HepG2 (cell line): ENCODE measurements around the gene ZNF625. TPM values are rescaled to one million over a fixed set of nuclear protein-coding genes. Genes with fewer than 3 reads are reported as not detected.
A peak's percentile ranks its signal among the peaks of the same experiment; 100 is the strongest.

ENCODE experiments used
- AGO2 ChIP-seq: fragments of 200-400 bp; formaldehyde crosslinking; optimal IDR thresholded peaks from 2 replicates; pipeline ENCODE3; 2017; ENCODE audit warnings: mild to moderate bottlenecking, low read depth, low read length, moderate library complexity
- ATF7 ChIP-seq, 2 experiments: fragments of 450-650 bp in 1 of 2; sonication (generic) in 1 of 2; formaldehyde crosslinking in 1 of 2; IDR thresholded peaks; 2 replicates each; pipeline versions ENCODE4 v1.4.0 to v1.6.1; 2016 to 2020; ENCODE audit warnings: antibody characterized with exemption in 1 of 2, mild to moderate bottlenecking in 1 of 2, missing genetic modification reagents in 1 of 2
- HOXA3 ChIP-seq: sonication (generic); formaldehyde crosslinking; IDR thresholded peaks from 2 replicates; pipeline ENCODE4 v1.5.0; 2020; ENCODE audit warnings: missing genetic modification reagents
- KDM2A ChIP-seq: sonication (generic); formaldehyde crosslinking; IDR thresholded peaks from 2 replicates; pipeline ENCODE4 v1.4.0; 2020; ENCODE audit warnings: low read depth, missing genetic modification reagents, borderline replicate concordance
- MIER2 ChIP-seq: IDR thresholded peaks from 2 replicates; pipeline ENCODE4 v1.6.1; 2016; ENCODE audit warnings: missing biosample characterization, missing genetic modification reagents
- PHF5A ChIP-seq: IDR thresholded peaks from one replicate; pipeline ENCODE4 v1.6.1; 2018; ENCODE audit warnings: low read depth, missing genetic modification reagents; ENCODE audit not compliant: unreplicated experiment
- POLR2G ChIP-seq: fragments of 200-400 bp; formaldehyde crosslinking; IDR thresholded peaks from 2 replicates; pipeline ENCODE4 v1.6.1; 2018; ENCODE audit warnings: mild to moderate bottlenecking, low read depth, low read length, moderate library complexity
- RFXAP ChIP-seq: sonication (generic); formaldehyde crosslinking; IDR thresholded peaks from 2 replicates; pipeline ENCODE4 v1.4.0; 2020; ENCODE audit warnings: missing genetic modification reagents, borderline replicate concordance
- SAP130 ChIP-seq: IDR thresholded peaks from 2 replicates; pipeline ENCODE4 v1.6.1; 2016; ENCODE audit warnings: low read depth
- ZFP90 ChIP-seq: sonication (generic); formaldehyde crosslinking; IDR thresholded peaks from 2 replicates; pipeline ENCODE4 v1.8.0; 2022; ENCODE audit warnings: missing genetic modification reagents, mild to moderate bottlenecking, inconsistent platforms, borderline replicate concordance
- ZNF350 ChIP-seq: sonication (generic); formaldehyde crosslinking; IDR thresholded peaks from 2 replicates; pipeline ENCODE4 v1.4.0; 2020; ENCODE audit warnings: mild to moderate bottlenecking, low read depth, missing genetic modification reagents, borderline replicate concordance
- ZNF563 ChIP-seq: sonication (generic); formaldehyde crosslinking; IDR thresholded peaks from 2 replicates; pipeline ENCODE4 v1.8.0; 2022; ENCODE audit warnings: mild to moderate bottlenecking, moderate library complexity, missing genetic modification reagents
- ZNF674 ChIP-seq: sonication (generic); formaldehyde crosslinking; IDR thresholded peaks from 2 replicates; pipeline ENCODE4 v1.5.0; 2020; ENCODE audit warnings: low read depth, mild to moderate bottlenecking, missing genetic modification reagents
- ZNF777 ChIP-seq: sonication (generic); formaldehyde crosslinking; IDR thresholded peaks from 2 replicates; pipeline ENCODE4 v1.4.0; 2020; ENCODE audit warnings: missing genetic modification reagents
- ZNF816 ChIP-seq: sonication (generic); formaldehyde crosslinking; IDR thresholded peaks from 2 replicates; pipeline ENCODE4 v1.8.0; 2022; ENCODE audit warnings: missing genetic modification reagents, mild to moderate bottlenecking, borderline replicate concordance
- ZSCAN9 ChIP-seq: IDR thresholded peaks from 2 replicates; pipeline ENCODE4 v1.6.1; 2016; ENCODE audit warnings: borderline replicate concordance
- polyA plus RNA-seq, 8 experiments: library from polyadenylated mRNA; depleted of rRNA in 3 of 8; stranded (reverse) in 7 of 8; unstranded in 1 of 8; fragments of >200 nt; fragmentation: Illumina TruSeq in 4 of 8; extraction: Trizol in 4 of 8; gene quantifications; 2 replicates each; pipeline versions ENCODE4 v1.2.1 to v1.2.3, GENCODE V29; 2011 to 2016; ENCODE audit warnings: low read depth in 4 of 8, missing spikeins in 1 of 8, mixed read lengths in 1 of 8; ENCODE audit not compliant: insufficient read depth in 1 of 8
- total RNA-seq, 5 experiments: library from RNA; depleted of rRNA; stranded (reverse); fragments of >200 nt; fragmentation: Illumina TruSeq; extraction: Trizol; gene quantifications; 2 replicates each; pipeline ENCODE4 v1.2.3, GENCODE V29; 2016; ENCODE audit warnings: low read depth in 1 of 5
- TF ChIP-seq, protein P1 (sequence below): fragments of 450-650 bp; IDR thresholded peaks from 2 replicates; pipeline ENCODE4 v1.6.1; 2016
- TF ChIP-seq, protein P2 (sequence below): sonication (generic); formaldehyde crosslinking; IDR thresholded peaks from 2 replicates; pipeline ENCODE4 v1.5.0; 2020; ENCODE audit warnings: missing genetic modification reagents
- TF ChIP-seq, protein P3 (sequence below): IDR thresholded peaks from 2 replicates; pipeline ENCODE4 v1.6.1; 2016; ENCODE audit warnings: mild to moderate bottlenecking, missing biosample characterization, missing genetic modification reagents
- TF ChIP-seq, protein P4 (sequence below): sonication (generic); formaldehyde crosslinking; IDR thresholded peaks from 2 replicates; pipeline ENCODE4 v1.8.1; 2023; ENCODE audit warnings: missing genetic modification reagents, mild to moderate bottlenecking, borderline replicate concordance
- TF ChIP-seq, protein P5 (sequence below): sonication (generic); formaldehyde crosslinking; IDR thresholded peaks from 2 replicates; pipeline ENCODE4 v1.5.0; 2020; ENCODE audit warnings: missing genetic modification reagents, mild to moderate bottlenecking, borderline replicate concordance
- TF ChIP-seq, protein P6 (sequence below): IDR thresholded peaks from 2 replicates; pipeline ENCODE4 v1.6.1; 2016; ENCODE audit warnings: low read depth, control low read depth

The ZNF625 gene
- total and polyA plus RNA-seq, 2 of the 13 experiments (the other 11 are each of a cell fraction or from before 2014, with no cell fraction given) = 1.7 to 12.2 TPM

DNA sequence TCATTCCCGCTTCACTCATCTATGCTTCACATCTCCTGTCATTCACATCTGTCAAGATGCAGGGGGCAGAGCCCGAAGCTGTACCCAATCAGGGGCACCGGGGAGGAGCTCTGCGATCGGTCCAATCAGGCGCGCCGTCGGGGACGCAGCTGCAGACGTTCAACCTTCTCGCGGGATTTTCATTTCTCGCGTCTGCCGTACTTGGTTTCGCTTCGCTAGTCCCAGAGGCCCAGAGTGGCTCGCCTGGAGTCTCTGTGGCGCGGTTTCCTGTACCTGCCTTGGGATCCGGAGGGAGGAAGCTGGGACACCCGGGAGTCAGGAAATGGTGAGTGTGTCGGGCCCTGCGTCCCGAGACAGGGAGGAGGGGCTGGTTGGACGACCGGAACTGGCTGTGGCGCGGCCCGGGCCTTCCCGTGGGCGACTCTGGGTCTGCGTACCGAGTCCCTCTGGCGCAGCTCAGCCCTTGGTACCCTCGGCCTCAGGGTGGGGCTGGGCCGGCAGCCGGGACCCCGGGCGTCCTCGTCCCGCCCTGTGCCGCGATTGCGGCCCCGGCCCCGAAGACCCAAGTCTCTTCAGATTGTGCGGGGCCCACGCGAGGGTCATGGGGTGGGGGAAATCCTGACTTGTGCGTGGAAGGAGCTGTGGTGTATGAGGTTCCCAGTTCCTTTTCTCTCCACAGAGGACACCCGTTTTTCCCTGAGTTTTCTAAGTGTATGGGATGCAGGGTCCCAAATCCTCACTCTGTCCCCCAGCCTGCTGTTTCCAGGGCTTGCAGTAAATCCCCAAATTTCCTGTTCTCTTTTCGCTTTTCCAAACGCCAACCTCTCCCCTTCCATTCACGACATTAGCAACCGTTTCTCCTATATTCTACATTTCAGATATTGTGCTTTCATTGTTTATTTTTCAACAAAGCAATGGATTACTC lies 6.6 kb upstream of the ZNF625 start, which contains the start of gene ZNF136 (continued):
- TF ChIP-seq, protein P1, sequence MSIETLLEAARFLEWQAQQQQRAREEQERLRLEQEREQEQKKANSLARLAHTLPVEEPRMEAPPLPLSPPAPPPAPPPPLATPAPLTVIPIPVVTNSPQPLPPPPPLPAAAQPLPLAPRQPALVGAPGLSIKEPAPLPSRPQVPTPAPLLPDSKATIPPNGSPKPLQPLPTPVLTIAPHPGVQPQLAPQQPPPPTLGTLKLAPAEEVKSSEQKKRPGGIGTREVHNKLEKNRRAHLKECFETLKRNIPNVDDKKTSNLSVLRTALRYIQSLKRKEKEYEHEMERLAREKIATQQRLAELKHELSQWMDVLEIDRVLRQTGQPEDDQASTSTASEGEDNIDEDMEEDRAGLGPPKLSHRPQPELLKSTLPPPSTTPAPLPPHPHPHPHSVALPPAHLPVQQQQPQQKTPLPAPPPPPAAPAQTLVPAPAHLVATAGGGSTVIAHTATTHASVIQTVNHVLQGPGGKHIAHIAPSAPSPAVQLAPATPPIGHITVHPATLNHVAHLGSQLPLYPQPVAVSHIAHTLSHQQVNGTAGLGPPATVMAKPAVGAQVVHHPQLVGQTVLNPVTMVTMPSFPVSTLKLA = no peak; the same call in 1 of the 2 replicates
- peak; percentile 45; the same call in 1 of the 2 replicates for TF ChIP-seq ZNF350 (CRISPR knock-in tag)
- peak; percentile 78 for TF ChIP-seq KDM2A (CRISPR knock-in tag)
- peak; percentile 71; the same call in 1 of the 2 replicates for TF ChIP-seq ZFP90
- TF ChIP-seq, protein P2, sequence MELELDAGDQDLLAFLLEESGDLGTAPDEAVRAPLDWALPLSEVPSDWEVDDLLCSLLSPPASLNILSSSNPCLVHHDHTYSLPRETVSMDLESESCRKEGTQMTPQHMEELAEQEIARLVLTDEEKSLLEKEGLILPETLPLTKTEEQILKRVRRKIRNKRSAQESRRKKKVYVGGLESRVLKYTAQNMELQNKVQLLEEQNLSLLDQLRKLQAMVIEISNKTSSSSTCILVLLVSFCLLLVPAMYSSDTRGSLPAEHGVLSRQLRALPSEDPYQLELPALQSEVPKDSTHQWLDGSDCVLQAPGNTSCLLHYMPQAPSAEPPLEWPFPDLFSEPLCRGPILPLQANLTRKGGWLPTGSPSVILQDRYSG = no peak
- no peak for TF ChIP-seq ATF7 (IDR thresholded peaks at IDR 0.05)
- no peak for TF ChIP-seq ATF7 (CRISPR knock-in tag; IDR thresholded peaks at IDR 0.05)
- TF ChIP-seq ZNF674 (CRISPR knock-in tag) = no peak
- TF ChIP-seq ZNF563 (CRISPR knock-in tag) = peak; percentile 64; the same call in 1 of the 2 replicates
- TF ChIP-seq, protein P3, sequence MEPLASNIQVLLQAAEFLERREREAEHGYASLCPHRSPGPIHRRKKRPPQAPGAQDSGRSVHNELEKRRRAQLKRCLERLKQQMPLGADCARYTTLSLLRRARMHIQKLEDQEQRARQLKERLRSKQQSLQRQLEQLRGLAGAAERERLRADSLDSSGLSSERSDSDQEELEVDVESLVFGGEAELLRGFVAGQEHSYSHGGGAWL = 0 out of 2 replicates have a peak, but pooled peaks have one; percentile 30
- peak; percentile 59; the same call in 1 of the 2 replicates for TF ChIP-seq RFXAP (CRISPR knock-in tag)
- TF ChIP-seq, protein P4, sequence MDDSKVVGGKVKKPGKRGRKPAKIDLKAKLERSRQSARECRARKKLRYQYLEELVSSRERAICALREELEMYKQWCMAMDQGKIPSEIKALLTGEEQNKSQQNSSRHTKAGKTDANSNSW (CRISPR knock-in tag) = peak; percentile 76; the same call in 1 of the 2 replicates
- peak; percentile 98 for TF ChIP-seq SAP130
- TF ChIP-seq, protein P5, sequence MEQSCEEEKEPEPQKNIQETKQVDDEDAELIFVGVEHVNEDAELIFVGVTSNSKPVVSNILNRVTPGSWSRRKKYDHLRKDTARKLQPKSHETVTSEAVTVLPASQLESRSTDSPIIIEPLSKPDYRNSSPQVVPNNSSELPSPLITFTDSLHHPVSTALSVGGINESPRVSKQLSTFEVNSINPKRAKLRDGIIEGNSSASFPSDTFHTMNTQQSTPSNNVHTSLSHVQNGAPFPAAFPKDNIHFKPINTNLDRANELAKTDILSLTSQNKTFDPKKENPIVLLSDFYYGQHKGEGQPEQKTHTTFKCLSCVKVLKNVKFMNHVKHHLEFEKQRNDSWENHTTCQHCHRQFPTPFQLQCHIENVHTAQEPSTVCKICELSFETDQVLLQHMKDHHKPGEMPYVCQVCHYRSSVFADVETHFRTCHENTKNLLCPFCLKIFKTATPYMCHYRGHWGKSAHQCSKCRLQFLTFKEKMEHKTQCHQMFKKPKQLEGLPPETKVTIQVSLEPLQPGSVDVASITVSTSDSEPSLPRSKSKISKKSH (CRISPR knock-in tag) = no peak
- TF ChIP-seq ZSCAN9 (CRISPR knock-in tag) = no peak
- no peak for TF ChIP-seq ZNF816
- no peak for TF ChIP-seq MIER2 (CRISPR knock-in tag)
- peak; percentile 55; the same call in 1 of the 2 replicates for TF ChIP-seq HOXA3 (CRISPR knock-in tag)
- peak; percentile 85 for TF ChIP-seq POLR2G
- TF ChIP-seq, protein P6, sequence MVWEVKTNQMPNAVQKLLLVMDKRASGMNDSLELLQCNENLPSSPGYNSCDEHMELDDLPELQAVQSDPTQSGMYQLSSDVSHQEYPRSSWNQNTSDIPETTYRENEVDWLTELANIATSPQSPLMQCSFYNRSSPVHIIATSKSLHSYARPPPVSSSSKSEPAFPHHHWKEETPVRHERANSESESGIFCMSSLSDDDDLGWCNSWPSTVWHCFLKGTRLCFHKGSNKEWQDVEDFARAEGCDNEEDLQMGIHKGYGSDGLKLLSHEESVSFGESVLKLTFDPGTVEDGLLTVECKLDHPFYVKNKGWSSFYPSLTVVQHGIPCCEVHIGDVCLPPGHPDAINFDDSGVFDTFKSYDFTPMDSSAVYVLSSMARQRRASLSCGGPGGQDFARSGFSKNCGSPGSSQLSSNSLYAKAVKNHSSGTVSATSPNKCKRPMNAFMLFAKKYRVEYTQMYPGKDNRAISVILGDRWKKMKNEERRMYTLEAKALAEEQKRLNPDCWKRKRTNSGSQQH (CRISPR knock-in tag) = peak; percentile 84
- no peak for TF ChIP-seq ZNF777 (CRISPR knock-in tag)
- TF ChIP-seq PHF5A (CRISPR knock-in tag) = no peak
- TF ChIP-seq AGO2 = peak; percentile 54
